ENCODE data around the gene C3. TPM values are rescaled to one million over a fixed set of nuclear protein-coding genes. Genes with fewer than 3 reads are reported as not detected.

Gene C3
- total RNA-seq, 1 experiment from 2014 or later: 5.0 TPM

DNA sequence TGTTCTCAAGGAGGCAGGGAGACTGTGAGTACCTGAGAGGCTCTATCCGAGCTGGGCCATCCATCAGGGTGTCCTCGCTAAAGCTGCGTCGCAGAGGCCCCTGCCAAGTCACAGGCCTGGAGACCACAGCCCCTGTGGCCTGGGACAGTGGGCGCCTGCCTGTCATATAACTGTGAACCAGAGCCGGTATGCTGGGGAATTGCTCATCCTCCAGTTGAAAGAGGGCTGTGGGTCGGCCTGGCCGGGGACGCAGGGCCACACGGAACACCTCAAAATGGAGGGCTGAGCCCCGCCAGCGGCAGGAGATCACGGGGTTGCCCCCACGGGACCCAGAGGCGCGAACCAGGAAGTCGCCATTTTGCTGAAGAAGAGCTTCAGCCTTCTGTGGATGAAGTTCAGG lies 40.2 kb upstream of the C3 start:
- Histone ChIP-seq H3K4me1 (ENCODE audit: control insufficient read depth, insufficient read depth, low read length) (no peaks in the 10 kb centered on the region), H3K27ac (ENCODE audit: low read length) (no peak overlapping the region), H3K27me3 (ENCODE audit: control insufficient read depth, insufficient read depth, low read length) (no peaks in the 10 kb centered on the region), H3K4me3 (ENCODE audit: low read depth in 2 of 2, low read length in 2 of 2) (no peak overlapping the region), H3K36me3 (ENCODE audit: control insufficient read depth, insufficient read depth, low read length) (no peaks in the 10 kb centered on the region), H3K9me3 (ENCODE audit: control insufficient read depth, insufficient read depth, low read depth, low read length) (no peaks in the 10 kb centered on the region)
- in situ Hi-C loops (cut with HindIII; ENCODE audit: low pct_unique_long_range_greater_than_20kb, low sequenced_read_pairs) (no loop called here), intact Hi-C loops (cut with micrococcal nuclease; ENCODE audit: unreplicated experiment) (no loop called here)
- ChIA-PET CTCF (no interaction called here), POLR2A (interaction anchor here (0.7 kb wide), 1 partner anchor 52 kb away, joined by 3 read pairs; no protein-coding TSS in a partner anchor)
- no TSS peak for BruUV-seq (replicated peaks)
- ATAC-seq (no peak), DNase-seq (ENCODE audit: low read depth, low spot score) (no peak)
- TF ChIP-seq POLR2AphosphoS5 (IDR thresholded peaks at IDR 0.05; ENCODE audit: low read depth, low read length): no peak
- no peak for TF ChIP-seq SIN3A (IDR thresholded peaks at IDR 0.05; ENCODE audit: borderline replicate concordance, insufficient read depth, low read depth, low read length)
- TF ChIP-seq, protein P1, sequence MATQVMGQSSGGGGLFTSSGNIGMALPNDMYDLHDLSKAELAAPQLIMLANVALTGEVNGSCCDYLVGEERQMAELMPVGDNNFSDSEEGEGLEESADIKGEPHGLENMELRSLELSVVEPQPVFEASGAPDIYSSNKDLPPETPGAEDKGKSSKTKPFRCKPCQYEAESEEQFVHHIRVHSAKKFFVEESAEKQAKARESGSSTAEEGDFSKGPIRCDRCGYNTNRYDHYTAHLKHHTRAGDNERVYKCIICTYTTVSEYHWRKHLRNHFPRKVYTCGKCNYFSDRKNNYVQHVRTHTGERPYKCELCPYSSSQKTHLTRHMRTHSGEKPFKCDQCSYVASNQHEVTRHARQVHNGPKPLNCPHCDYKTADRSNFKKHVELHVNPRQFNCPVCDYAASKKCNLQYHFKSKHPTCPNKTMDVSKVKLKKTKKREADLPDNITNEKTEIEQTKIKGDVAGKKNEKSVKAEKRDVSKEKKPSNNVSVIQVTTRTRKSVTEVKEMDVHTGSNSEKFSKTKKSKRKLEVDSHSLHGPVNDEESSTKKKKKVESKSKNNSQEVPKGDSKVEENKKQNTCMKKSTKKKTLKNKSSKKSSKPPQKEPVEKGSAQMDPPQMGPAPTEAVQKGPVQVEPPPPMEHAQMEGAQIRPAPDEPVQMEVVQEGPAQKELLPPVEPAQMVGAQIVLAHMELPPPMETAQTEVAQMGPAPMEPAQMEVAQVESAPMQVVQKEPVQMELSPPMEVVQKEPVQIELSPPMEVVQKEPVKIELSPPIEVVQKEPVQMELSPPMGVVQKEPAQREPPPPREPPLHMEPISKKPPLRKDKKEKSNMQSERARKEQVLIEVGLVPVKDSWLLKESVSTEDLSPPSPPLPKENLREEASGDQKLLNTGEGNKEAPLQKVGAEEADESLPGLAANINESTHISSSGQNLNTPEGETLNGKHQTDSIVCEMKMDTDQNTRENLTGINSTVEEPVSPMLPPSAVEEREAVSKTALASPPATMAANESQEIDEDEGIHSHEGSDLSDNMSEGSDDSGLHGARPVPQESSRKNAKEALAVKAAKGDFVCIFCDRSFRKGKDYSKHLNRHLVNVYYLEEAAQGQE (IDR thresholded peaks at IDR 0.05; ENCODE audit: insufficient read depth in 1 of 2, low read depth in 2 of 2, low read length in 1 of 2): no peak
- TF ChIP-seq, protein P2, sequence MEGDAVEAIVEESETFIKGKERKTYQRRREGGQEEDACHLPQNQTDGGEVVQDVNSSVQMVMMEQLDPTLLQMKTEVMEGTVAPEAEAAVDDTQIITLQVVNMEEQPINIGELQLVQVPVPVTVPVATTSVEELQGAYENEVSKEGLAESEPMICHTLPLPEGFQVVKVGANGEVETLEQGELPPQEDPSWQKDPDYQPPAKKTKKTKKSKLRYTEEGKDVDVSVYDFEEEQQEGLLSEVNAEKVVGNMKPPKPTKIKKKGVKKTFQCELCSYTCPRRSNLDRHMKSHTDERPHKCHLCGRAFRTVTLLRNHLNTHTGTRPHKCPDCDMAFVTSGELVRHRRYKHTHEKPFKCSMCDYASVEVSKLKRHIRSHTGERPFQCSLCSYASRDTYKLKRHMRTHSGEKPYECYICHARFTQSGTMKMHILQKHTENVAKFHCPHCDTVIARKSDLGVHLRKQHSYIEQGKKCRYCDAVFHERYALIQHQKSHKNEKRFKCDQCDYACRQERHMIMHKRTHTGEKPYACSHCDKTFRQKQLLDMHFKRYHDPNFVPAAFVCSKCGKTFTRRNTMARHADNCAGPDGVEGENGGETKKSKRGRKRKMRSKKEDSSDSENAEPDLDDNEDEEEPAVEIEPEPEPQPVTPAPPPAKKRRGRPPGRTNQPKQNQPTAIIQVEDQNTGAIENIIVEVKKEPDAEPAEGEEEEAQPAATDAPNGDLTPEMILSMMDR (IDR thresholded peaks at IDR 0.05): no peak
- TF ChIP-seq TCF7L2 (IDR thresholded peaks at IDR 0.05; ENCODE audit: low read depth, low read length): no peak

DNA sequence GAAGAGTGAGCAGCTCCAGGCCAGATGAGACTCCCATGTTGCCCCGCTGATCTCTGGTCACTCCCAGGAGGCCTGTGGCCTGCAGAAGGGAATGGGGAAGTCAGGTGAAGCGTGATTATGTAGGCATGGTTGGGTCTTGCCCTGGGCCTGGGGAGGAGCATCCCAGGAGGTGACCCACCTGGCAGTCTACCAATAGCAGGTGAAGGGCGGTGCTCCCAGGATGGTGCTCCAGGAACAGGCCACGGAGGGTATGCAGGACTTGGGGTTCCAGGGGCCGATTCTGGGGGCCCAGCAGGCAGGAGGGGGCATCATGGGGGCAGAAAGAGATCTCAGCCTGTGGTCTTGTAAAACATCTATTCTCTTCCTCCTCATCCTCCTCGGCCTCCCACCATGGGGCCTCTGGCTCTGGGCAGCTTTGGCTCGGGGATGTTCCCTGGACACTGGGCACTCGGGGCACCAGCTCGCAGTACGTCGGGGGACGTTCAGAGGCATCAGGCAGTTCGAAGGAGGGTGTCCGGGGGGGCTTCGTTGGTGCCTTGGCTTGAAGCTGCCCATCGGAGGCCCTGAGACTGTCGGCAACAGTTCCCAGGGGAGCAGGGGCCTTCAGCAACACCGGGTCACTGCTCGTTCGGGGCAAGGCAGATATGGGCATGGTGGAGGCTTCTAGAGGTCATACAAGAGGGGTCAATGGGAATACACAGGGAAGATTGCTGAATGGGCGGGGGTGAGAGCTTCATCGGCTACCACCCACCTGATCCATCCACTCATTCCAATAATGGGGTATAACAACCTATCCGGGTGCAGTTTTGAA lies 34.4 kb upstream of the C3 start:
- CTCF ChIA-PET: no interaction called here
- Histone ChIP-seq H3K9me3 (ENCODE audit: control insufficient read depth, insufficient read depth, low read depth, low read length) (no peaks in the 10 kb centered on the region), H3K36me3 (ENCODE audit: control insufficient read depth, insufficient read depth, low read length) (peaks cover 3% of the 10 kb centered on the region; the same call in 1 of the 2 replicates), H3K4me3 (ENCODE audit: low read depth in 2 of 2, low read length in 2 of 2) (no peak overlapping the region), H3K4me1 (ENCODE audit: control insufficient read depth, insufficient read depth, low read length) (peaks cover 2% of the 10 kb centered on the region; the same call in 1 of the 2 replicates), H3K27me3 (ENCODE audit: control insufficient read depth, insufficient read depth, low read length) (no peaks in the 10 kb centered on the region), H3K27ac (ENCODE audit: low read length) (no peak overlapping the region)
- POLR2A ChIA-PET: no interaction called here
- in situ Hi-C loops (cut with HindIII; ENCODE audit: low pct_unique_long_range_greater_than_20kb, low sequenced_read_pairs) (no loop called here), intact Hi-C loops (cut with micrococcal nuclease; ENCODE audit: unreplicated experiment) (loop anchor here (5.0 kb wide), 1 partner anchor 107 kb away; no protein-coding TSS in a partner anchor)
- ATAC-seq (no peak), DNase-seq (ENCODE audit: low read depth, low spot score) (no peak)
- TF ChIP-seq SIN3A (IDR thresholded peaks at IDR 0.05; ENCODE audit: borderline replicate concordance, insufficient read depth, low read depth, low read length) (no peak), POLR2AphosphoS5 (IDR thresholded peaks at IDR 0.05; ENCODE audit: low read depth, low read length) (no peak), TCF7L2 (IDR thresholded peaks at IDR 0.05; ENCODE audit: low read depth, low read length) (no peak)
- TF ChIP-seq, protein P1 (IDR thresholded peaks at IDR 0.05; ENCODE audit: insufficient read depth in 1 of 2, low read depth in 2 of 2, low read length in 1 of 2): no peak
- TF ChIP-seq, protein P2 (IDR thresholded peaks at IDR 0.05): no peak
- BruUV-seq (replicated peaks): no TSS peak

Measured in Panc1 (cell line).